IPS-18a (cell line): ENCODE data around the gene PPP2R3B.

Experiments used
- H3K27ac ChIP-seq: one replicate; pipeline ENCODE4 v1.5.1; 2013; ENCODE audit warnings: low read length
- H3K27me3 ChIP-seq: one replicate; pipeline ENCODE4 v1.6.1; 2013; ENCODE audit warnings: mild to moderate bottlenecking, low read length; ENCODE audit not compliant: control insufficient read depth, insufficient read depth
- H3K36me3 ChIP-seq: one replicate; pipeline ENCODE4 v1.6.1; 2013; ENCODE audit warnings: low read depth, low read length; ENCODE audit not compliant: control insufficient read depth
- H3K4me1 ChIP-seq: one replicate; pipeline ENCODE4 v1.6.1; 2013; ENCODE audit warnings: low read depth, low read length; ENCODE audit not compliant: control insufficient read depth
- H3K4me3 ChIP-seq: one replicate; pipeline ENCODE4 v1.5.1; 2013; ENCODE audit warnings: low read length
- H3K9ac ChIP-seq: one replicate; pipeline ENCODE4 v1.6.1; 2013; ENCODE audit warnings: mild to moderate bottlenecking, low read length, moderate library complexity
- H3K9me3 ChIP-seq: one replicate; pipeline ENCODE4 v1.6.1; 2013; ENCODE audit warnings: low read depth, low read length; ENCODE audit not compliant: control insufficient read depth

The PPP2R3B gene

GRCh38 chrX:375181-376036, 11.3 kb downstream of the PPP2R3B start:
- no peaks in the 10 kb centered on the region for H3K36me3 ChIP-seq
- H3K9ac ChIP-seq, result no peak overlapping the region
- H3K9me3 ChIP-seq, result no peaks in the 10 kb centered on the region
- peaks cover 42% of the 10 kb centered on the region for H3K27me3 ChIP-seq
- H3K4me3 ChIP-seq, result no peak overlapping the region
- H3K4me1 ChIP-seq, result peaks cover 5% of the 10 kb centered on the region
- no peak overlapping the region for H3K27ac ChIP-seq

- Histone ChIP-seq H3K4me1 (peaks cover 5% of the 10 kb centered on the region), H3K9ac (no peak overlapping the region), H3K4me3 (peak overlapping the region; percentile 64), H3K9me3 (no peaks in the 10 kb centered on the region), H3K36me3 (no peaks in the 10 kb centered on the region), H3K27ac (no peak overlapping the region), H3K27me3 (peaks cover 42% of the 10 kb centered on the region)
These were observed 12.1 kb downstream of the PPP2R3B start for GRCh38 chrX:374596-374995.

GRCh38 chrX:373641-374471, 12.9 kb downstream of the PPP2R3B start:
- Histone ChIP-seq H3K9ac (peak overlapping the region; percentile 48), H3K4me1 (peaks cover 5% of the 10 kb centered on the region)

GRCh38 chrX:372856-373640, 13.7 kb downstream of the PPP2R3B start:
- Histone ChIP-seq H3K27me3 (peaks cover 42% of the 10 kb centered on the region), H3K9ac (peak overlapping the region; percentile 22), H3K36me3 (no peaks in the 10 kb centered on the region), H3K9me3 (no peaks in the 10 kb centered on the region), H3K27ac (no peak overlapping the region), H3K4me1 (peaks cover 5% of the 10 kb centered on the region), H3K4me3 (peak overlapping the region; percentile 62)

More at GRCh38 chrX:373641-374471, 12.9 kb downstream of the PPP2R3B start:
- no peaks in the 10 kb centered on the region for H3K9me3 ChIP-seq
- H3K36me3 ChIP-seq, result no peaks in the 10 kb centered on the region
- peak overlapping the region; percentile 64 for H3K4me3 ChIP-seq
- H3K27ac ChIP-seq, result no peak overlapping the region
- peaks cover 42% of the 10 kb centered on the region for H3K27me3 ChIP-seq

- Histone ChIP-seq H3K4me3 (no peak overlapping the region), H3K27me3 (peaks cover 42% of the 10 kb centered on the region), H3K36me3 (no peaks in the 10 kb centered on the region), H3K4me1 (peaks cover 5% of the 10 kb centered on the region), H3K9me3 (no peaks in the 10 kb centered on the region), H3K9ac (no peak overlapping the region), H3K27ac (no peak overlapping the region)
These were observed 14.8 kb downstream of the PPP2R3B start for GRCh38 chrX:371907-372306.

GRCh38 chrX:370963-371745, 15.6 kb downstream of the PPP2R3B start:
- H3K4me3 ChIP-seq, result no peak overlapping the region
- no peaks in the 10 kb centered on the region for H3K9me3 ChIP-seq
- H3K4me1 ChIP-seq, result peaks cover 5% of the 10 kb centered on the region
- H3K27ac ChIP-seq, result no peak overlapping the region
- no peaks in the 10 kb centered on the region for H3K36me3 ChIP-seq
- H3K27me3 ChIP-seq, result peaks cover 41% of the 10 kb centered on the region
- H3K9ac ChIP-seq, result no peak overlapping the region

- no peak overlapping the region for H3K9ac ChIP-seq
- H3K9me3 ChIP-seq, result no peaks in the 10 kb centered on the region
- H3K36me3 ChIP-seq, result no peaks in the 10 kb centered on the region
- H3K4me3 ChIP-seq, result no peak overlapping the region
- H3K4me1 ChIP-seq, result peaks cover 5% of the 10 kb centered on the region
- no peak overlapping the region for H3K27ac ChIP-seq
- H3K27me3 ChIP-seq, result peaks cover 33% of the 10 kb centered on the region
These were observed 16.3 kb downstream of the PPP2R3B start for GRCh38 chrX:370244-370962.

- Histone ChIP-seq H3K9ac (no peak overlapping the region), H3K36me3 (no peaks in the 10 kb centered on the region), H3K4me1 (peaks cover 4% of the 10 kb centered on the region), H3K27me3 (peaks cover 25% of the 10 kb centered on the region), H3K9me3 (no peaks in the 10 kb centered on the region), H3K27ac (no peak overlapping the region), H3K4me3 (no peak overlapping the region)
These were observed 17.1 kb downstream of the PPP2R3B start for GRCh38 chrX:369563-370101.

GRCh38 chrX:368811-369562, 17.7 kb downstream of the PPP2R3B start:
- Histone ChIP-seq H3K4me1 (no peaks in the 10 kb centered on the region), H3K27ac (no peak overlapping the region), H3K4me3 (no peak overlapping the region), H3K9me3 (no peaks in the 10 kb centered on the region), H3K9ac (no peak overlapping the region), H3K36me3 (no peaks in the 10 kb centered on the region), H3K27me3 (peaks cover 19% of the 10 kb centered on the region)

GRCh38 chrX:367866-368265, 18.8 kb downstream of the PPP2R3B start:
- no peak overlapping the region for H3K4me3 ChIP-seq
- H3K9ac ChIP-seq, result no peak overlapping the region
- H3K4me1 ChIP-seq, result no peaks in the 10 kb centered on the region
- H3K9me3 ChIP-seq, result no peaks in the 10 kb centered on the region
- H3K27ac ChIP-seq, result no peak overlapping the region
- peaks cover 12% of the 10 kb centered on the region for H3K27me3 ChIP-seq
- H3K36me3 ChIP-seq, result no peaks in the 10 kb centered on the region
